ENCODE data around the gene GNG3. TPM values are rescaled to one million over a fixed set of nuclear protein-coding genes. Genes with fewer than 3 reads are reported as not detected.

GNG3 gene
- total RNA-seq, 1 donor from 2014 or later = not detected

DNA sequence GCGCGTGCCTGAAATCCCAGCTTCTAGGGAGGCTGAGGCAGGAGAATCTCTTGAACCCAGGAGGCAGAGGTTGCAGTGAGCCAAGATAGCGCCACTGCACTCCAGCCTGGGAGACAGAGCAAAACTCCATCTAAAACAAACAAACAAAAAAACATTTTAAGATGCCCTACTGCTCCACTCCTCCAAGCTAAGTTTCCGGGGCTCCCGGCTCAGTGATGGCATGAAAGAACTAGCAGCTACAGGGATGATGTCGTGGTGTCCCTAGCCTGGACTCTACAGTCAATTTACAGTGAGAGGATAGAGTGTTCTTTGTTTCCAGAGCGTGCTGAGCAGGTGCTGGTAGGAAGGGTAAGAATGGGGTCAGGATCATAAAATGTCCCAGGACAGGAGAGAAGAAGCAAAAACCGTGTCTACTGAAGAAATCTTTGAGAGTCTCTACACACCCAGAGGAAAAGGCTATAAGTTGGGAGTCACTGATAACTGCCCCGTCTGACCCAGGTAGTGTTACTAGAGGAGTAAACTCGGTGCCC lies 47.7 kb downstream of the GNG3 start:
- DNase-seq (ENCODE audit: low spot score) = no peak

DNA sequence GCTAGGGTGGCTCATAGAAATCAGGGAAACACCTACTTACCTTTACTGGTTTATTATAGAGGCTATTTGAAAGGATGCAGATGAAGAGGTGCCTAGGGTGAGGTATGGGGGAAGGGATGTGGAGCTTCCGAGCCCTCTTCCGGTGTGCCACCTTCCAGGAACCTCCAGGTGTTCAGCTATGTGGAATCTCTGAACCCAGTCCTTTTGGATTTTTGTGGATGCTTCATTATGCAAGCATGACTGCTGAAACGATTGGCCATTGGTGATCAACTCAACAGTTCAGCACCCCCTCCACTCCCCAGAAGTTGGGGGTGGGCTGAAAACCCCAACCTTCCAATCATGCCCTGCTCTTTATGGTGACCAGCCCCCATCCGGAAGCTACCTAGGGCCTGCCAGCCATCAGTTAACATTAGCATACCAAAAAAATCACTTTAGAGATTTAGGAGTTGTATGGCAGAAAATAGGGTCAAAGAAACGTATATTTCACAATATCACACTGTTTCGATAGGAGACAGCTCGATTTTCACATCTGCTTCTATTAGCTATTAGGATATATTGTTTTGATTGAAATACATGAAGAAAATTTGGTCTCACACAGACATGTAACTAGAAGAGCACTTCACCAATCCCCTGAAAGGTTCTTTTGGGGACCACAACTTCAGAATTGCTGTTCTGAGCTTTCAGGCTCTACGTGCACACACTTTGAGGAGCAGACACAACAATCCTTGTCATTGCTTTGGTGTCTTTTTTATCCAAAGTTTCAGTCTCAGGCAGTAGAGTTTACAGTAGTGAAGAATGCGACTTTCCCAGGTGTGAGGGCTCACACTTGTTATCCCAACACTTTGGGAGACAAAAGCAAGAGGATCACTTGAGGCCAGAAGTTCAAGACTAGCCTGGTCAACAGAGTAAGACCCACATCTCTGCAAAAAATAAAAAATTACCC lies 50.6 kb downstream of the GNG3 start:
- DNase-seq (ENCODE audit: low spot score) = no peak

Other genes with a start within 250 kb of the GNG3 start
- gene AHNAK, start 160.9 kb upstream of the GNG3 start, total RNA-seq = 1,254 TPM
- 865 TPM for gene EEF1G, start 133.8 kb upstream of the GNG3 start, total RNA-seq
- gene TUT1, start 116.2 kb upstream of the GNG3 start, total RNA-seq = 13.4 TPM
- gene MTA2, start 105.8 kb upstream of the GNG3 start, total RNA-seq = 103 TPM
- gene EML3, start 94.9 kb upstream of the GNG3 start, total RNA-seq = 116 TPM
- 6.7 TPM for gene ROM1, start 94.4 kb upstream of the GNG3 start, total RNA-seq
- 42.0 TPM for gene B3GAT3, start 85.7 kb upstream of the GNG3 start, total RNA-seq
- gene GANAB, start 61.1 kb upstream of the GNG3 start, total RNA-seq = 286 TPM
- gene INTS5, start 54.4 kb upstream of the GNG3 start, total RNA-seq = 19.0 TPM
- gene C11orf98, start 42.5 kb upstream of the GNG3 start, total RNA-seq = 36.9 TPM
- 13.8 TPM for gene CSKMT, start 42.4 kb upstream of the GNG3 start, total RNA-seq
- 7.4 TPM for gene UQCC3, start 36.0 kb upstream of the GNG3 start, total RNA-seq
- 4.6 TPM for gene LBHD1, start 35.4 kb upstream of the GNG3 start, total RNA-seq
- 108 TPM for gene UBXN1, start 28.6 kb upstream of the GNG3 start, total RNA-seq
- gene LRRN4CL, start 18.1 kb upstream of the GNG3 start, total RNA-seq = 88.9 TPM
- gene BSCL2, start 252 bp upstream of the GNG3 start, total RNA-seq = 41.9 TPM
- gene HNRNPUL2, start 19.8 kb downstream of the GNG3 start, total RNA-seq = 37.7 TPM
- gene TTC9C, start 20.8 kb downstream of the GNG3 start, total RNA-seq = 23.0 TPM
- gene ZBTB3, start 46.5 kb downstream of the GNG3 start, total RNA-seq = 6.1 TPM
- gene POLR2G, start 53.9 kb downstream of the GNG3 start, total RNA-seq = 44.7 TPM
- gene TAF6L, start 63.7 kb downstream of the GNG3 start, total RNA-seq = 22.3 TPM
- 30.6 TPM for gene TMEM179B, start 79.7 kb downstream of the GNG3 start, total RNA-seq
- gene TMEM223, start 84.3 kb downstream of the GNG3 start, total RNA-seq = 14.7 TPM
- gene NXF1, start 97.8 kb downstream of the GNG3 start, total RNA-seq = 77.6 TPM
- 41.8 TPM for gene STX5, start 124.4 kb downstream of the GNG3 start, total RNA-seq
- not detected for gene TEX54, start 125.2 kb downstream of the GNG3 start, total RNA-seq
- 50.9 TPM for gene WDR74, start 131.9 kb downstream of the GNG3 start, total RNA-seq
- gene SLC3A2, start 173.2 kb downstream of the GNG3 start, total RNA-seq = 202 TPM
- not detected for gene CHRM1, start 213.7 kb downstream of the GNG3 start, total RNA-seq

Measured in mesenteric fat pad (tissue), 1 donor.